ENCODE data around the gene GSG1L2. TPM values are rescaled to one million over a fixed set of nuclear protein-coding genes. Genes with fewer than 3 reads are reported as not detected.
"Not testable (repeated sequence)": the region's sequence is repeated elsewhere in the genome, so short reads cannot be mapped to it uniquely, and the experiment has no call there.

Gene GSG1L2
- total RNA-seq, 1 donor from 2014 or later, result not detected

GRCh38 chr17:9798008-9798407 is 23.9 kb downstream of the GSG1L2 start:
- no peak for FAIRE-seq
- DNase-seq (ENCODE audit: low spot score in 2 of 2), result no peak

- FAIRE-seq (no peak), DNase-seq (ENCODE audit: low spot score in 2 of 2) (no peak)
Observed at GRCh38 chr17:9792181-9792840, 29.6 kb downstream of the GSG1L2 start.

- FAIRE-seq (no peak), DNase-seq (ENCODE audit: low spot score in 2 of 2) (no peak)
Observed at GRCh38 chr17:9790889-9791876, 30.7 kb downstream of the GSG1L2 start, which contains the start of gene DHRS7C. DHRS7C (minus strand) TSS chr17:9791592; CDS start chr17:9791284, 308 bp downstream.

GRCh38 chr17:9790316-9790715 is 31.6 kb downstream of the GSG1L2 start:
- DNase-seq (ENCODE audit: low spot score in 2 of 2) (no peak), FAIRE-seq (no peak)

GRCh38 chr17:9788601-9789000 is 33.3 kb downstream of the GSG1L2 start:
- FAIRE-seq (no peak), DNase-seq (ENCODE audit: low spot score in 2 of 2) (no peak)

GRCh38 chr17:9784544-9784943 is 37.3 kb downstream of the GSG1L2 start:
- FAIRE-seq (no peak), DNase-seq (ENCODE audit: low spot score in 2 of 2) (no peak)

GRCh38 chr17:9783465-9783864 is 38.4 kb downstream of the GSG1L2 start:
- not testable (repeated sequence) for DNase-seq (ENCODE audit: low spot score in 2 of 2); FAIRE-seq

- no peak for DNase-seq (ENCODE audit: low spot score in 2 of 2)
- no peak for FAIRE-seq
Observed at GRCh38 chr17:9783050-9783449, 38.8 kb downstream of the GSG1L2 start.

GRCh38 chr17:9780552-9780951 is 41.3 kb downstream of the GSG1L2 start:
- no peak for DNase-seq (ENCODE audit: low spot score in 2 of 2)
- no peak for FAIRE-seq

- no peak for FAIRE-seq
- no peak for DNase-seq (ENCODE audit: low spot score in 2 of 2)
Observed at GRCh38 chr17:9776911-9777310, 45.0 kb downstream of the GSG1L2 start.

GRCh38 chr17:9772658-9773057 is 49.2 kb downstream of the GSG1L2 start:
- no peak for DNase-seq (ENCODE audit: low spot score in 2 of 2)
- FAIRE-seq, result no peak

- no peak for FAIRE-seq
Observed at GRCh38 chr17:9771465-9771864, 50.4 kb downstream of the GSG1L2 start.

GRCh38 chr17:9769036-9769695 is 52.7 kb downstream of the GSG1L2 start:
- DNase-seq (ENCODE audit: low spot score in 2 of 2) (no peak), FAIRE-seq (no peak)

More at GRCh38 chr17:9771465-9771864, 50.4 kb downstream of the GSG1L2 start:
- no peak for DNase-seq (ENCODE audit: low spot score in 2 of 2)

- FAIRE-seq (no peak), DNase-seq (ENCODE audit: low spot score in 2 of 2) (peak in 1 of 2 donors; percentile 37)
Observed at GRCh38 chr17:9768381-9768934, 53.4 kb downstream of the GSG1L2 start.

- DNase-seq (ENCODE audit: low spot score in 2 of 2) (no peak), FAIRE-seq (no peak)
Observed at GRCh38 chr17:9767432-9767991, 54.4 kb downstream of the GSG1L2 start.

GRCh38 chr17:9766970-9767369 is 54.9 kb downstream of the GSG1L2 start:
- FAIRE-seq, result no peak

GRCh38 chr17:9765322-9765721 is 56.6 kb downstream of the GSG1L2 start:
- DNase-seq (ENCODE audit: low spot score in 2 of 2), result no peak
- FAIRE-seq, result no peak

More at GRCh38 chr17:9766970-9767369, 54.9 kb downstream of the GSG1L2 start:
- DNase-seq (ENCODE audit: low spot score in 2 of 2), result no peak

GRCh38 chr17:9763643-9764042 is 58.2 kb downstream of the GSG1L2 start:
- FAIRE-seq (no peak), DNase-seq (ENCODE audit: low spot score in 2 of 2) (no peak)

- DNase-seq (ENCODE audit: low spot score in 2 of 2), result no peak
- no peak for FAIRE-seq
Observed at GRCh38 chr17:9760266-9760665, 61.6 kb downstream of the GSG1L2 start.

- DNase-seq (ENCODE audit: low spot score in 2 of 2), result no peak
Observed at GRCh38 chr17:9755083-9755482, 66.8 kb downstream of the GSG1L2 start.

More at GRCh38 chr17:9755083-9755482, 66.8 kb downstream of the GSG1L2 start:
- FAIRE-seq, result no peak
